GM12878 (cell line): ENCODE results near the gene GPR61. TPM values are rescaled to one million over a fixed set of nuclear protein-coding genes. Genes with fewer than 3 reads are reported as not detected.

ENCODE experiments used
- ATAC-seq: fragments of 200-7000 bp; cut with Tn5 transposase; 3 replicates; pipeline ENCODE4 v1.9.1; 2020; ENCODE audit warnings: mild to moderate bottlenecking, moderate library complexity
- BruUV-seq: library from RNA; stranded (reverse); fragments of 400-500 nt; replicated peaks from 2 replicates; lab custom pipeline; 2021; lab: Mats Ljungman, UMichigan
- CTCF ChIA-PET: fragments of 300-600 bp; sonication (Branson Sonifier 250); formaldehyde crosslinking; extraction: SDS; loops from one replicate; lab custom pipeline; 2021; ENCODE audit warnings: inconsistent platforms; lab: Yijun Ruan, JAX
- POLR2A ChIA-PET: fragments of 350-600 bp; formaldehyde crosslinking; extraction: SDS; loops from one replicate; lab custom pipeline; 2021; ENCODE audit warnings: inconsistent platforms; lab: Charles Lee
- RAD21 ChIA-PET: fragments of 300-600 bp; sonication (Branson Sonifier 250); formaldehyde crosslinking; loops from one replicate; lab custom pipeline; 2023; ENCODE audit warnings: antibody characterized with exemption; ENCODE audit not compliant: unreplicated experiment; lab: Charles Lee
- SMC1A ChIA-PET: fragments of 300-600 bp; sonication (Branson Sonifier 250); formaldehyde crosslinking; loops from one replicate; lab custom pipeline; 2023; ENCODE audit not compliant: unreplicated experiment, uncharacterized antibody; lab: Charles Lee
- DNase-seq: peaks from one replicate; pipeline ENCODE4 v3.0.0-alpha.2; 2011; ENCODE audit warnings: low read depth, low spot score
- FAIRE-seq: peaks from 3 replicates; lab custom pipeline; 2011; peaks lifted over from hg19 to GRCh38; lab: Jason Lieb, UNC
- H2AFZ ChIP-seq: 2 replicates; pipeline ENCODE4 v1.6.0; 2011; ENCODE audit warnings: low read depth, low read length, control low read depth; ENCODE audit not compliant: control insufficient read depth
- H3K27ac ChIP-seq: 2 replicates; pipeline ENCODE4 v1.5.1; 2011; ENCODE audit warnings: control low read depth; ENCODE audit not compliant: control insufficient read depth, insufficient read depth
- H3K27me3 ChIP-seq, 2 experiments: replicated peaks in 1 of 2; 2 replicates each; pipeline versions ENCODE4 v1.6.0 to v1.6.1; 2011; ENCODE audit warnings: low read length in 1 of 2; ENCODE audit not compliant: control insufficient read depth in 2 of 2, insufficient read depth in 2 of 2
- H3K36me3 ChIP-seq, 2 experiments: 2 replicates each; pipeline ENCODE4 v1.5.1; 2011; ENCODE audit warnings: low read length in 1 of 2; ENCODE audit not compliant: control insufficient read depth in 2 of 2, insufficient read depth in 2 of 2
- H3K4me1 ChIP-seq: 2 replicates; pipeline ENCODE4 v1.6.1; 2011; ENCODE audit warnings: mild to moderate bottlenecking, low read length, moderate library complexity, mixed read lengths; ENCODE audit not compliant: control insufficient read depth, insufficient read depth
- H3K4me2 ChIP-seq: 2 replicates; pipeline ENCODE4 v1.6.0; 2011; ENCODE audit warnings: control low read depth; ENCODE audit not compliant: control insufficient read depth, insufficient read depth
- H3K4me3 ChIP-seq: fragments of 200-600 bp; sonication (generic); 2 replicates; pipeline ENCODE4 v1.5.1; 2016
- H3K79me2 ChIP-seq: 2 replicates; pipeline ENCODE4 v1.6.0; 2011; ENCODE audit warnings: low read length; ENCODE audit not compliant: control insufficient read depth, insufficient read depth
- H3K9ac ChIP-seq: 2 replicates; pipeline ENCODE4 v1.8.0; 2011; ENCODE audit warnings: low read length, control low read depth, mixed read lengths; ENCODE audit not compliant: control insufficient read depth, insufficient read depth
- H3K9me3 ChIP-seq: replicated peaks from 3 replicates; pipeline ENCODE4 v1.5.1; 2011; ENCODE audit warnings: mild to moderate bottlenecking, low read length; ENCODE audit not compliant: control insufficient read depth, insufficient read depth
- H4K20me1 ChIP-seq: 2 replicates; pipeline ENCODE4 v1.6.0; 2011; ENCODE audit not compliant: control insufficient read depth, insufficient read depth
- BHLHE40 ChIP-seq, 2 experiments: fragments of 450-650 bp in 1 of 2; IDR thresholded peaks; 2 replicates each; pipeline ENCODE4 v1.6.1; 2011 to 2017; ENCODE audit warnings: low read depth in 2 of 2, borderline replicate concordance in 1 of 2, improper control_type of control experiment in 1 of 2, low read length in 1 of 2, mild to moderate bottlenecking in 1 of 2
- BMI1 ChIP-seq: fragments of 450-650 bp; IDR thresholded peaks from 2 replicates; pipeline ENCODE4 v1.6.1; 2016; ENCODE audit warnings: mild to moderate bottlenecking, moderate library complexity, borderline replicate concordance
- CBFB ChIP-seq: IDR thresholded peaks from 2 replicates; pipeline ENCODE4 v1.6.1; 2016; ENCODE audit warnings: antibody characterized with exemption, low read depth
- CHD4 ChIP-seq: fragments of 200-600 bp; sonication (generic); IDR thresholded peaks from 2 replicates; pipeline ENCODE4 v1.6.1; 2016; ENCODE audit warnings: mild to moderate bottlenecking
- CREM ChIP-seq: IDR thresholded peaks from 2 replicates; pipeline ENCODE4 v1.6.1; 2014; ENCODE audit warnings: antibody characterized with exemption, low read depth
- GATAD2B ChIP-seq: fragments of 450-650 bp; conservative IDR thresholded peaks from 2 replicates; pipeline ENCODE4 v1.6.1; 2017; ENCODE audit warnings: low read depth, mild to moderate bottlenecking, moderate library complexity
- POLR2AphosphoS2 ChIP-seq: IDR thresholded peaks from 2 replicates; pipeline ENCODE4 v1.6.1; 2011; ENCODE audit warnings: low read depth, mild to moderate bottlenecking, low read length, improper control_type of control experiment, moderate library complexity
- POU2F2 ChIP-seq: IDR thresholded peaks from 3 replicates; pipeline ENCODE4 v1.6.1; 2011; ENCODE audit warnings: low read depth, mild to moderate bottlenecking, low read length, borderline replicate concordance
- STAT1 ChIP-seq: fragments of 450-650 bp; conservative IDR thresholded peaks from 2 replicates; pipeline ENCODE4 v1.6.1; 2014; ENCODE audit warnings: antibody characterized with exemption, mild to moderate bottlenecking
- ZNF24 ChIP-seq: fragments of 450-650 bp; IDR thresholded peaks from 2 replicates; pipeline ENCODE4 v1.6.1; 2017; ENCODE audit warnings: antibody characterized with exemption, mild to moderate bottlenecking
- ZNF687 ChIP-seq: fragments of 450-650 bp; IDR thresholded peaks from 2 replicates; pipeline ENCODE4 v1.6.1; 2017; ENCODE audit warnings: mild to moderate bottlenecking, moderate library complexity
- WGBS: methylation state at CpG from one replicate; pipeline ENCODE4 v1.1.6; 2016; ENCODE audit warnings: low lambda C conversion rate; ENCODE audit not compliant: insufficient replicate concordance, insufficient coverage; ENCODE audit errors: missing lambda C conversion rate; 5-methylcytosine and 5-hydroxymethylcytosine counted together
- in situ Hi-C: fragments of 300-500 bp; cut with MboI; formaldehyde crosslinking; loops from 9 replicates; pipeline ENCODE4 v1.14.3; 2018; ENCODE audit warnings: mixed read lengths
- intact Hi-C: fragments of 100-400 bp; cut with micrococcal nuclease; formaldehyde crosslinking; loops from one replicate; pipeline ENCODE4 v1.14.2; 2022; ENCODE audit not compliant: unreplicated experiment
- polyA plus RNA-seq, 11 experiments: library from polyadenylated mRNA; depleted of rRNA in 4 of 11; unstranded in 6 of 11; stranded (reverse) in 5 of 11; fragments of >200 nt; fragmentation: Nextera tagmentation in 4 of 11; fragmentation: Illumina TruSeq in 1 of 11; extraction: Ambion mirVana in 4 of 11; extraction: Trizol in 1 of 11; gene quantifications; 1 replicate in 1 of 11; 2 replicates in 10 of 11; pipeline versions ENCODE4 v1.2.1 to v1.2.3, GENCODE V29; 2011 to 2016; ENCODE audit warnings: inconsistent platforms in 2 of 11, missing spikeins in 2 of 11, low read depth in 1 of 11
- total RNA-seq, 4 experiments: library from RNA; depleted of rRNA in 3 of 4; stranded (reverse); fragments of >200 nt in 3 of 4; fragmentation: Illumina TruSeq in 1 of 4; extraction: Trizol in 1 of 4; gene quantifications; 2 replicates each; pipeline versions ENCODE4 v1.2.1 to v1.2.3, GENCODE V29; 2013 to 2021

Gene GPR61
- total and polyA plus RNA-seq, 10 of the 15 experiments (the other 5 are each of a cell fraction or from before 2014, with no cell fraction given) = 0.19 to 1.1 (median 0.35) TPM; not detected in 2

- no peak for TF ChIP-seq POU2F2
- TF ChIP-seq CREM = no peak
Measured at GRCh38 chr1:109578947-109579443, 39.3 kb downstream of the GPR61 start (continued).

- Histone ChIP-seq H3K4me3 (no peak overlapping the region), H3K4me2 (no peak overlapping the region), H3K9ac (no peak overlapping the region), H3K79me2 (no peaks in the 10 kb centered on the region; the same call in 1 of the 2 replicates), H3K36me3 (peaks cover 0 to 17% of the 10 kb centered on the region in 2 experiments; a peak in 3 of 4 replicates), H3K27me3 (no peaks in the 10 kb centered on the region), H4K20me1 (no peaks in the 10 kb centered on the region), H3K4me1 (no peaks in the 10 kb centered on the region), H2AFZ (no peak overlapping the region), H3K27ac (no peak overlapping the region), H3K9me3 (no peaks in the 10 kb centered on the region)
- TF ChIP-seq GATAD2B = no peak
- TF ChIP-seq CBFB = no peak
- no peak for TF ChIP-seq POLR2AphosphoS2
- TF ChIP-seq STAT1 = no peak
- TF ChIP-seq CHD4 = no peak
- TF ChIP-seq BMI1 = no peak
- no peak for TF ChIP-seq ZNF687
- TF ChIP-seq ZNF24 = no peak
- no peak for TF ChIP-seq BHLHE40 (IDR thresholded peaks at IDR 0.05; ENCODE audit: borderline replicate concordance in 1 of 2, low read depth in 2 of 2, low read length in 1 of 2)
- no peak for TF ChIP-seq POU2F2
- ChIA-PET RAD21 (no interaction called here), CTCF (interaction anchor here (0.7 to 1.2 kb wide), 6 partner anchors 18 to 169 kb away, joined by 3 to 4 read pairs (median 3); no protein-coding TSS in a partner anchor), POLR2A (no interaction called here), SMC1A (interaction anchor here (0.8 kb wide), 1 partner anchor 9 kb away, joined by 3 read pairs; no protein-coding TSS in a partner anchor)
- BruUV-seq = no TSS peak
- ATAC-seq (no peak), DNase-seq (no peak), FAIRE-seq (no peak)
- WGBS = 100% methylated on average over 1 of the region's 1 CpG
- intact Hi-C loops (no loop called here), in situ Hi-C loops (no loop called here)
Measured at GRCh38 chr1:109579491-109579890, 39.8 kb downstream of the GPR61 start.
